ENCODE results near the gene SPATS1.
"Not testable (repeated sequence)": the region's sequence is repeated elsewhere in the genome, so short reads cannot be mapped to it uniquely, and the experiment has no call there.

DNA sequence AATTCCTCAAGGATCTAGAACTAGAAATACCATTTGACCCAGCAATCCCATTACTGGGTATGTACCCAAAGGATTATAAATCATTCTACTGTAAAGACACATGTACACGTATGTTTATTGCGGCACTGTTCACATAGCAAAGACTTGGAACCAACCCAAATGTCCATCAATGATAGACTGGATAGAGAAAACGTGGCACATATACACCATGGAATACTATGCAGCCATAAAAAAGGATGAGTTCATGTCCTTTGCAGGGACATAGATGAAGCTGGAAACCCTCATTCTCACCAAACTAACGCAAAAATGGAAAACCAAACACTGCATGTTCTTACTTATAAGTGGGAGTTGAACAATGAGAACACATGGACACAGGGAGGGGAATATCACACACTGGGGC is 4.4 kb downstream of the SPATS1 start:
- TF ChIP-seq CTCF (conservative IDR thresholded peaks at IDR 0.05; ENCODE audit: low read depth, low read length); EZH2phosphoT487 (IDR thresholded peaks at IDR 0.05; ENCODE audit: borderline replicate concordance, low read length); EZH2 (IDR thresholded peaks at IDR 0.05; ENCODE audit: low read length, unreplicated experiment): not testable (repeated sequence)
